ENCODE measurements around the gene PTPN11.

GRCh38 chr12:112382866-112383265 is 35.9 kb upstream of the PTPN11 start:
- TF ChIP-seq POLR2A (IDR thresholded peaks at IDR 0.05), result no peak
- no peak for TF ChIP-seq CTCF (IDR thresholded peaks at IDR 0.05)

Measured in lower leg skin (tissue), 3 donors.